HFF-Myc (cell line): ENCODE measurements around the gene SOX4.
A peak's percentile ranks its signal among the peaks of the same experiment; 100 is the strongest.

Experiments used
- DNase-seq: peaks from one replicate; pipeline ENCODE4 v3.0.0-alpha.2; 2011; ENCODE audit warnings: low read depth; ENCODE audit errors: extremely low read depth
- H3K4me3 ChIP-seq: replicated peaks from 2 replicates; pipeline ENCODE4 v1.5.1; 2011; ENCODE audit warnings: low read depth, mild to moderate bottlenecking, control low read depth, low read length
- CTCF ChIP-seq: IDR thresholded peaks from 2 replicates; pipeline ENCODE4 v1.5.1; 2012; ENCODE audit warnings: mild to moderate bottlenecking, low read depth, low read length, control low read depth; ENCODE audit errors: missing control alignments

Gene SOX4

GRCh38 chr6:21587179-21587960 is 6.2 kb upstream of the SOX4 start:
- no peak for DNase-seq
- peak overlapping the region; percentile 65 for H3K4me3 ChIP-seq
- peak; percentile 8 for TF ChIP-seq CTCF

- no peak for DNase-seq
- no peak for TF ChIP-seq CTCF
- H3K4me3 ChIP-seq: peak overlapping the region; percentile 65
These were observed 5.5 kb upstream of the SOX4 start for GRCh38 chr6:21587961-21588480.

GRCh38 chr6:21588481-21589351 is 4.8 kb upstream of the SOX4 start:
- no peak for DNase-seq
- peak overlapping the region; percentile 65 for H3K4me3 ChIP-seq
- TF ChIP-seq CTCF: no peak

- peak; percentile 83 for TF ChIP-seq CTCF
- H3K4me3 ChIP-seq: peak overlapping the region; percentile 65
- no peak for DNase-seq
These were observed 3.9 kb upstream of the SOX4 start for GRCh38 chr6:21589352-21590345.

- DNase-seq: no peak
- TF ChIP-seq CTCF: no peak
- no peak overlapping the region for H3K4me3 ChIP-seq
These were observed 3.2 kb upstream of the SOX4 start for GRCh38 chr6:21590346-21590745.

- no peak overlapping the region for H3K4me3 ChIP-seq
- TF ChIP-seq CTCF: no peak
- no peak for DNase-seq
These were observed 2.1 kb upstream of the SOX4 start for GRCh38 chr6:21591446-21591845.
